Vagina (tissue), 2 donors: ENCODE measurements around the gene ZBTB25. TPM values are rescaled to one million over a fixed set of nuclear protein-coding genes. Genes with fewer than 3 reads are reported as not detected.

ENCODE experiments used
- DNase-seq, 2 donors: peaks; one replicate each; pipeline ENCODE4 v3.0.0-alpha.2; 2017; ENCODE audit errors: extremely low spot score in 2 of 2
- H3K27ac ChIP-seq: fragments of 200-600 bp; sonication (generic); one replicate; pipeline ENCODE4 v1.5.1; 2019
- H3K27me3 ChIP-seq: fragments of 200-600 bp; sonication (generic); one replicate; pipeline ENCODE4 v1.5.1; 2019
- H3K36me3 ChIP-seq, 2 donors: fragments of 200-600 bp; sonication (generic); one replicate each; pipeline ENCODE4 v1.5.1; 2017 to 2019
- H3K4me1 ChIP-seq: fragments of 200-600 bp; sonication (generic); one replicate; pipeline ENCODE4 v1.5.1; 2019
- H3K4me3 ChIP-seq, 2 donors: fragments of 200-600 bp; sonication (generic); 1 replicate in 1 of 2; 2 replicates in 1 of 2; pipeline ENCODE4 v1.5.1; 2016 to 2019
- H3K9me3 ChIP-seq: fragments of 200-600 bp; sonication (generic); one replicate; pipeline ENCODE4 v1.5.1; 2019
- POLR2A ChIP-seq, 2 donors: fragments of 450-650 bp; IDR thresholded peaks; one replicate each; pipeline ENCODE4 v1.6.1; 2017; ENCODE audit warnings: antibody characterized with exemption in 2 of 2, mild to moderate bottlenecking in 2 of 2, moderate library complexity in 2 of 2
- POLR2AphosphoS5 ChIP-seq, 2 donors: sonication (generic); formaldehyde crosslinking; IDR thresholded peaks; one replicate each; pipeline ENCODE4 v1.9.0; 2017; ENCODE audit warnings: antibody characterized with exemption in 2 of 2, mild to moderate bottlenecking in 2 of 2, low read depth in 1 of 2; ENCODE audit not compliant: insufficient read depth in 1 of 2
- intact Hi-C: fragments of 100-400 bp; cut with DNase I; formaldehyde crosslinking; loops from one replicate; pipeline ENCODE4 v1.15.1; 2023
- total RNA-seq: library from RNA; depleted of rRNA; stranded (reverse); fragments of >200 nt; gene quantifications from one replicate; pipeline ENCODE4 v1.2.3, GENCODE V29; 2016
- TF ChIP-seq, protein P1 (sequence below), 3 experiments: fragments of 450-650 bp in 2 of 3; fragments of 200-600 bp in 1 of 3; sonication (generic) in 1 of 3; IDR thresholded peaks; one replicate each; pipeline ENCODE4 v1.5.1; 2017 to 2019; ENCODE audit warnings: antibody characterized with exemption in 3 of 3, mild to moderate bottlenecking in 2 of 3, moderate library complexity in 2 of 3

ZBTB25 gene
- total RNA-seq, 1 donor from 2014 or later: 11.3 TPM

DNA sequence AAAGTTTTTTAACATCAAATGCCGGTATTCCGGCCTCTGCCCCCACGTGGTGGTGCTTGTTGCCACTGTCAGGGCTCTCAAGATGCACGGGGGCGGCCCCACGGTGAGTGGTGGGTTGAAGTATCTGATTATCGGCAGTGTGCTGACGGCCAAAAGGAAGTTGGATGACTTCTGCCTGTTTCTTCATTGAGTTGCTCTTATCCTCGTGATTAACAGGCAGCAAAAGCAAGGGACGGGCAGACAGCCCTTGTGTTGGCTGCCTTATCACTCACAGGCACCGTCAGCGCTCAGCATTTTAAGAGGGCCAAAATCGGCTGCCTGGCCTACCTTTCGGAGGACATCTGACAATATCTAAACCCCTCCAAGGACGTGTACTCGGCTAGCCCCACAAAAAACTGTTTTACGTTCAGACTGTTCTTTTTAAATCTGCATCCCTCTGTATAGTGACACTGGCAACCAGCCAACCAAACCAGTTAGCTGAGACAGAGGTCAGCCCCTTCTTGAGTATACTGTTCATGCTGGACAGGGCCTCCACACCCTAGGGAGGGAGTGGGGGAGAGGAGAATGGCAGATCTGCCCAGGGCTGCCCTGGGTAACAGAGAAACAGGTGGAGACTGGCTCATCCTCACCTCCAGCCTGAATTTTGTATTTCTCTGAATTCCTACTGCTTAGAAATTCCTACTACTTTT lies 61.2 kb downstream of the ZBTB25 start:
- Histone ChIP-seq H3K9me3 (no peaks in the 10 kb centered on the region), H3K4me1 (no peaks in the 10 kb centered on the region), H3K4me3 (no peak overlapping the region), H3K36me3 (peaks cover 0 to 18% of the 10 kb centered on the region in 2 donors), H3K27me3 (no peaks in the 10 kb centered on the region), H3K27ac (no peak overlapping the region)
- DNase-seq: no peak
- intact Hi-C loops: no loop called here
- no peak for TF ChIP-seq POLR2A (IDR thresholded peaks at IDR 0.05)
- TF ChIP-seq POLR2AphosphoS5 (IDR thresholded peaks at IDR 0.05; ENCODE audit: insufficient read depth in 1 of 2, low read depth in 1 of 2): no peak
- TF ChIP-seq, protein P1, sequence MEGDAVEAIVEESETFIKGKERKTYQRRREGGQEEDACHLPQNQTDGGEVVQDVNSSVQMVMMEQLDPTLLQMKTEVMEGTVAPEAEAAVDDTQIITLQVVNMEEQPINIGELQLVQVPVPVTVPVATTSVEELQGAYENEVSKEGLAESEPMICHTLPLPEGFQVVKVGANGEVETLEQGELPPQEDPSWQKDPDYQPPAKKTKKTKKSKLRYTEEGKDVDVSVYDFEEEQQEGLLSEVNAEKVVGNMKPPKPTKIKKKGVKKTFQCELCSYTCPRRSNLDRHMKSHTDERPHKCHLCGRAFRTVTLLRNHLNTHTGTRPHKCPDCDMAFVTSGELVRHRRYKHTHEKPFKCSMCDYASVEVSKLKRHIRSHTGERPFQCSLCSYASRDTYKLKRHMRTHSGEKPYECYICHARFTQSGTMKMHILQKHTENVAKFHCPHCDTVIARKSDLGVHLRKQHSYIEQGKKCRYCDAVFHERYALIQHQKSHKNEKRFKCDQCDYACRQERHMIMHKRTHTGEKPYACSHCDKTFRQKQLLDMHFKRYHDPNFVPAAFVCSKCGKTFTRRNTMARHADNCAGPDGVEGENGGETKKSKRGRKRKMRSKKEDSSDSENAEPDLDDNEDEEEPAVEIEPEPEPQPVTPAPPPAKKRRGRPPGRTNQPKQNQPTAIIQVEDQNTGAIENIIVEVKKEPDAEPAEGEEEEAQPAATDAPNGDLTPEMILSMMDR (IDR thresholded peaks at IDR 0.05): no peak

DNA sequence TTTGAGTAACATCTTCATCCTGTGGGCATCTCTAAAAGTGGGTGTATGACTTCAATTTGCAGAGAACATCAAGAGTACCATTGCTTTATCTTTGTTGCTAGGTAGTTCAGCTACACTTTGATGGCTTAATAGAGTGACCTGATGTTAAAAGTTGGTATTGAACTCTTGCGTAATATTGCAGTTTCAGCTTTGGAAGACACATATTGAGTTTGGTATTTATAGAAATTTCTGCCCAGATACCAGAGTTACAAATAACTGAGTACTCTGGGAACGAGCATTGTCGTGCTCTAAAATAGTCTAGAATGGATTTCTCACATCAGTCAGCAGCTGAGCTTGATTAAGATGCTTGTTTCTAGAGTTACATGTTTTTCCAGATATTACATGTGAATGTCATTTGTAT lies 63.1 kb downstream of the ZBTB25 start:
- DNase-seq: no peak
- intact Hi-C loops: no loop called here
- Histone ChIP-seq H3K36me3 (peaks cover 0 to 31% of the 10 kb centered on the region in 2 donors), H3K27me3 (no peaks in the 10 kb centered on the region), H3K4me1 (no peaks in the 10 kb centered on the region), H3K4me3 (no peak overlapping the region), H3K27ac (no peak overlapping the region), H3K9me3 (no peaks in the 10 kb centered on the region)
- TF ChIP-seq, protein P1 (IDR thresholded peaks at IDR 0.05): no peak
- no peak for TF ChIP-seq POLR2AphosphoS5 (IDR thresholded peaks at IDR 0.05; ENCODE audit: insufficient read depth in 1 of 2, low read depth in 1 of 2)
- no peak for TF ChIP-seq POLR2A (IDR thresholded peaks at IDR 0.05)

DNA sequence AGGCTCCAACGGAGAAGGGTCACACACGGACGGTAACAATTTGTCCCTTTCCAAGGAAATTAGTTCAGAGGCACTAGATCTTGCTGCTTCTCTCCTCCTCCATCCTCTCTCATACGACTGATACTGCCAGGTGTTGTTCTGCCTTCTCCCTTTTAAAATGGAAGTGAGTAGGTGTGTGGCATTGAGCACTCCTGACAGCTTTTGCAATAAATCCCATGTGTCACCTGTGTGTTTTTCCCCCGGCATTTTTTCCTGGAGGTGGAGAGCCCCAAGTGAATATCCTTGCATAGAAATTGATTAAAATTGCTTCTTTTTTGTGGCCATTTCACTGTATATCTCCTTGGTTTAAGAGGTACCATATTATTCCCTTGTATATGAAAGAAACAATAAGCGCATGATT lies 64.5 kb downstream of the ZBTB25 start:
- H3K36me3 ChIP-seq: peaks cover 0 to 31% of the 10 kb centered on the region in 2 donors
- no peaks in the 10 kb centered on the region for H3K9me3 ChIP-seq
- H3K4me3 ChIP-seq: no peak overlapping the region
- DNase-seq: no peak
- no peak for TF ChIP-seq POLR2AphosphoS5 (IDR thresholded peaks at IDR 0.05; ENCODE audit: insufficient read depth in 1 of 2, low read depth in 1 of 2)
- TF ChIP-seq, protein P1 (IDR thresholded peaks at IDR 0.05): no peak
- intact Hi-C loops: no loop called here
- no peaks in the 10 kb centered on the region for H3K27me3 ChIP-seq
- no peak overlapping the region for H3K27ac ChIP-seq
- no peaks in the 10 kb centered on the region for H3K4me1 ChIP-seq

DNA sequence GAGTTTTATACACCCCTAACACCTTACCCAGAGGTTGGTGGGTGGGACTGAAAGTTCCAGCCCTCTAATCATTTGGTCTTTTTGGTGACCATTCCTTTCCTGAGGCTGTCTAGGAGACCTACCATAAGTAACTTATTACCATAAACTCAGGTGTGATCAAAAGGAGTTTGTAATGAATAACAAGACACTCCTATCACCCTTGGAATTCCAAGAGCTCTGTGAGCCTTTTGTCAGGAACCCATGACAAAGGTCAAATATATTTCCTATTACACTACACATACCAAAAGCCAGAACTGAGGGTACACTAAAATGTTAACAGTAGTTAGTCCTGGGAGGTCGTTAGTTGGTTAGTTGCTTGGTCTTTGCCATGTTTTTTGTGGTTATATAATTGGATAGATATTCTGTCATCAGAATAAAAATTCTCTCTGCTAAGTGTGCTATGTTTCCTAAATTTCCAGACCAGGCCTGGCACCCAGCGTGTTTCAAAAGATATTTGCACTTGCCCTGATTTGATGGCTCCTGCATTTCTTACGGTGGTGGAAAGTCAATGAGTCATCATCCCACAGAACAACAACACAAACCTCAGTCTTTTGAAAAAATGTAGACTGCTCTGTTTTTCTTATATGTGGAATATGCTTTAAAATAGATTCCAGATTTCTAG lies 65.3 kb downstream of the ZBTB25 start:
- Histone ChIP-seq H3K36me3 (peaks cover 0 to 37% of the 10 kb centered on the region in 2 donors), H3K4me1 (no peaks in the 10 kb centered on the region), H3K9me3 (no peaks in the 10 kb centered on the region), H3K27ac (no peak overlapping the region), H3K4me3 (no peak overlapping the region), H3K27me3 (no peaks in the 10 kb centered on the region)
- DNase-seq: no peak
- TF ChIP-seq POLR2A (IDR thresholded peaks at IDR 0.05): no peak
- TF ChIP-seq, protein P1 (IDR thresholded peaks at IDR 0.05): no peak
- TF ChIP-seq POLR2AphosphoS5 (IDR thresholded peaks at IDR 0.05; ENCODE audit: insufficient read depth in 1 of 2, low read depth in 1 of 2): no peak
- intact Hi-C loops: no loop called here

DNA sequence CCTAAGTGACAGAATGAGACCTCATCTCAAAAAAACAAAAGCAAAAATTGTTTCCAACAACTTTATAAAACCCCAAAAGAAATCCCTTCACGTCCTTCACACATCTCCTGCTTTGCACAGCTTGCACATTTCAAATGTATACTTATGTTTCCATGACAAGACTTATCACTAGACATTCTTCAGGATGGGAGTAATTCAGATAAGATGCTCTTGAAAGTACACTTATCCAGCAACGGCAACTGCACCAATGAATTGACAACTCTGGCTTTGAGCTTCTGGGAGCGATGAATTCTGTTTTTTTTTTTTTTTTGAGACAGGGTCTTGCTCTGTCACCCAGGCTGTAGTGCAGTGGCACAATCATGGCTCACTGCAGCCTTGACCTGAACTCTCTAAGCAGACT lies 69.1 kb downstream of the ZBTB25 start:
- DNase-seq: no peak
- intact Hi-C loops: no loop called here
- TF ChIP-seq POLR2AphosphoS5 (IDR thresholded peaks at IDR 0.05; ENCODE audit: insufficient read depth in 1 of 2, low read depth in 1 of 2): no peak
- TF ChIP-seq, protein P1 (IDR thresholded peaks at IDR 0.05): no peak
- no peak for TF ChIP-seq POLR2A (IDR thresholded peaks at IDR 0.05)
- H3K36me3 ChIP-seq: peaks cover 0 to 50% of the 10 kb centered on the region in 2 donors
- H3K9me3 ChIP-seq: no peaks in the 10 kb centered on the region
- no peak overlapping the region for H3K4me3 ChIP-seq
- H3K4me1 ChIP-seq: no peaks in the 10 kb centered on the region
- H3K27ac ChIP-seq: no peak overlapping the region
- no peaks in the 10 kb centered on the region for H3K27me3 ChIP-seq
